Upper lobe of left lung (tissue), 6 donors: ENCODE data around the gene WFIKKN1. TPM values are rescaled to one million over a fixed set of nuclear protein-coding genes. Genes with fewer than 3 reads are reported as not detected.

Experiments
- ATAC-seq, 2 donors: fragments of 200-7000 bp; cut with Tn5 transposase; one replicate each; pipeline ENCODE4 v1.9.1; 2022; ENCODE audit warnings: mild to moderate bottlenecking in 2 of 2, moderate library complexity in 2 of 2; ENCODE audit not compliant: low FRiP score in 2 of 2
- DNase-seq, 2 donors: peaks; one replicate each; pipeline ENCODE4 v3.0.0-alpha.2; 2019 to 2020
- H3K27ac ChIP-seq, 4 donors: fragments of 200-600 bp; sonication (generic); one replicate each; pipeline ENCODE4 v1.5.1; 2016 to 2019
- H3K27me3 ChIP-seq, 4 donors: fragments of 200-600 bp; sonication (generic); one replicate each; pipeline ENCODE4 v1.5.1; 2017 to 2019
- H3K36me3 ChIP-seq, 4 donors: fragments of 200-600 bp; sonication (generic); one replicate each; pipeline ENCODE4 v1.5.1; 2016 to 2019
- H3K4me1 ChIP-seq, 4 donors: fragments of 200-600 bp; sonication (generic); one replicate each; pipeline ENCODE4 v1.5.1; 2018 to 2019
- H3K4me3 ChIP-seq, 4 donors: fragments of 200-600 bp; sonication (generic); one replicate each; pipeline ENCODE4 v1.5.1; 2017 to 2019; ENCODE audit warnings: mild to moderate bottlenecking in 2 of 4, moderate library complexity in 1 of 4
- H3K9me3 ChIP-seq, 4 donors: fragments of 200-600 bp; sonication (generic); one replicate each; pipeline ENCODE4 v1.5.1; 2018 to 2019
- EP300 ChIP-seq, 4 donors: sonication (generic); formaldehyde crosslinking; IDR thresholded peaks; one replicate each; pipeline ENCODE4 v1.5.1; 2017; ENCODE audit warnings: antibody characterized with exemption in 4 of 4, control low read depth in 2 of 4
- POLR2A ChIP-seq, 4 donors: fragments of 450-650 bp; IDR thresholded peaks; one replicate each; pipeline ENCODE4 v1.5.1; 2016 to 2017; ENCODE audit warnings: antibody characterized with exemption in 4 of 4, mild to moderate bottlenecking in 2 of 4
- POLR2AphosphoS5 ChIP-seq, 2 donors: sonication (generic); formaldehyde crosslinking; IDR thresholded peaks; one replicate each; pipeline ENCODE4 v1.5.1; 2017; ENCODE audit warnings: antibody characterized with exemption in 2 of 2
- WGBS, 2 donors: methylation state at CpG; one replicate each; pipeline ENCODE4 v1.1.5; 2017 to 2018; 5-methylcytosine and 5-hydroxymethylcytosine counted together
- total RNA-seq, 6 donors: library from RNA; depleted of rRNA in 4 of 6; stranded (reverse); fragments of >200 nt in 4 of 6; gene quantifications; one replicate each; pipeline versions ENCODE4 v1.1.0 to v1.2.1, GENCODE V29; 2016 to 2021
- TF ChIP-seq, protein P1 (sequence below), 6 experiments: fragments of 450-650 bp in 4 of 6; fragments of 200-600 bp in 2 of 6; sonication (generic) in 2 of 6; IDR thresholded peaks; one replicate each; pipeline ENCODE4 v1.5.1; 2016 to 2019; ENCODE audit warnings: antibody characterized with exemption in 6 of 6
- donor health status: DM: no; HTN: no; CAD: no; lungs with moderate emphysema.
- donor health status: DM: no; HTN: yes; CAD: no; lungs with severe emphysema.

WFIKKN1 gene
- total RNA-seq, 6 donors from 2014 or later, result 1.7 to 16.8 (median 5.8) TPM

DNA sequence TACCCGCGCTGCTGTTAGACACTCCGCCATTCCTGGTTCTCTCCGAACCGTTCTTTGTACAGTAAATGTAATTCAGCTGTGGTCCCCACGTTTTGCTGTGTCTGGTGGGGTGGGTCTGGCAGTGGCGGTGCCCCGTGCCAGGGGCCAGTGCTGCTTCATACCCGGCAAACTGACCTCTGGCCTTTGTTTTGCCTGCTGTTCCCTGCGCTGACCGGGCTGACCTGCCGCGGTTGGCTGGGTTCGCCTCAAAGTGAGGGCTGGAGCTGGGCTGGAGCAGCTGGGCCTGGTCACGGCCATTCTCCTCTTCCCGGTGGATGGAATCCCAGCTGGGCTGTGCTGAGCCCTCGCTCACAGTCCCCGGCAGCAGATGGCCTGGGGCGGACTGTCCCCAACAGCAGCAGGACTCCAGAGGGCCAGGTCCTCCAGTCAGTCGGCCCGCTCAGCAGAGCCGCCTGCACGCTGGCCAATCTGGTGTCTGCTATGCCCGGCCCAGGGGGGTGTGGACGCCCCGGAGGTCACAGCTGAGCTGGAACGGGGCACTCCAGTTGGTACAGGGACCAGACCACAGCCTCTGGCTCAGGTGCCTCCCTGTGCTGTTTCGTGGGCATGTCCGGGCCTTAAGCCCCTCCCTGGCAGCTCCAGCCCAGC is 1.5 kb upstream of the WFIKKN1 start:
- H3K27me3 ChIP-seq, result no peaks in the 10 kb centered on the region
- WGBS, 2 donors, result 71 to 81% methylated on average over 22 to 23 of the region's 29 CpGs
- peaks cover 9 to 59% (median 52%) of the 10 kb centered on the region in 4 donors for H3K36me3 ChIP-seq
- H3K27ac ChIP-seq, result peak overlapping the region; percentile 60 to 80 (median 64)
- no peak overlapping the region for H3K4me3 ChIP-seq
- peak in 1 of 2 donors; percentile 82 for DNase-seq
- no peak for ATAC-seq
- TF ChIP-seq EP300 (IDR thresholded peaks at IDR 0.05) (no peak), POLR2A (IDR thresholded peaks at IDR 0.05) (no peak), POLR2AphosphoS5 (IDR thresholded peaks at IDR 0.05) (no peak)
- TF ChIP-seq, protein P1, sequence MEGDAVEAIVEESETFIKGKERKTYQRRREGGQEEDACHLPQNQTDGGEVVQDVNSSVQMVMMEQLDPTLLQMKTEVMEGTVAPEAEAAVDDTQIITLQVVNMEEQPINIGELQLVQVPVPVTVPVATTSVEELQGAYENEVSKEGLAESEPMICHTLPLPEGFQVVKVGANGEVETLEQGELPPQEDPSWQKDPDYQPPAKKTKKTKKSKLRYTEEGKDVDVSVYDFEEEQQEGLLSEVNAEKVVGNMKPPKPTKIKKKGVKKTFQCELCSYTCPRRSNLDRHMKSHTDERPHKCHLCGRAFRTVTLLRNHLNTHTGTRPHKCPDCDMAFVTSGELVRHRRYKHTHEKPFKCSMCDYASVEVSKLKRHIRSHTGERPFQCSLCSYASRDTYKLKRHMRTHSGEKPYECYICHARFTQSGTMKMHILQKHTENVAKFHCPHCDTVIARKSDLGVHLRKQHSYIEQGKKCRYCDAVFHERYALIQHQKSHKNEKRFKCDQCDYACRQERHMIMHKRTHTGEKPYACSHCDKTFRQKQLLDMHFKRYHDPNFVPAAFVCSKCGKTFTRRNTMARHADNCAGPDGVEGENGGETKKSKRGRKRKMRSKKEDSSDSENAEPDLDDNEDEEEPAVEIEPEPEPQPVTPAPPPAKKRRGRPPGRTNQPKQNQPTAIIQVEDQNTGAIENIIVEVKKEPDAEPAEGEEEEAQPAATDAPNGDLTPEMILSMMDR (IDR thresholded peaks at IDR 0.05), result no peak
- H3K4me1 ChIP-seq, result peaks cover 13 to 53% (median 44%) of the 10 kb centered on the region in 4 donors
- H3K9me3 ChIP-seq, result no peaks in the 10 kb centered on the region

DNA sequence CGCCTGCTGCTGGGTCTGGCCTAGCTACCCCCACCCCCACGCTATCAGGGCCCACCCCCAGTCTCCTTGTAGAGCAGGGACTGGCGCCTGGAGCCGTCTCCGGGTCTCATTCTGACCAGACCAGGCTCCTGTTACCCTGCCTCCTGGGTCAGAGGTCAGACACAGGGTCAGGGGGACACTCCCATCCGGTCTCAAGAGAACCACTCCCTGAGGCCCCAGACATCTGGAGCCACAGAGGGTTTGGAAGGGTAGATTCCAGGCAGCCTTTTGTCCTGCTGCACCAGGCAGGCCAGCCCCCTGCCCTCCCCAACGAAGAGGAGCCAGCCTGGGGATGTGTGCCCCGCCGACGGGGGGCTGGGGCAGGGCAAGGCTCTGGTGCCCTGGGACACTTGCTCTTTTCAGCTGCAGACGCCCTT is 944 bp upstream of the WFIKKN1 start:
- peak overlapping the region; percentile 60 to 80 (median 64) for H3K27ac ChIP-seq
- H3K9me3 ChIP-seq, result no peaks in the 10 kb centered on the region
- no peaks in the 10 kb centered on the region for H3K27me3 ChIP-seq
- 20 to 48% methylated on average over 1 to 9 of the region's 11 CpGs for WGBS, 2 donors
- H3K4me1 ChIP-seq, result peaks cover 15 to 55% (median 47%) of the 10 kb centered on the region in 4 donors
- DNase-seq (no peak), ATAC-seq (no peak)
- no peak for TF ChIP-seq EP300 (IDR thresholded peaks at IDR 0.05)
- no peak for TF ChIP-seq POLR2AphosphoS5 (IDR thresholded peaks at IDR 0.05)
- TF ChIP-seq, protein P1 (IDR thresholded peaks at IDR 0.05), result no peak
- no peak for TF ChIP-seq POLR2A (IDR thresholded peaks at IDR 0.05)
- H3K4me3 ChIP-seq, result peak overlapping the region in 1 of 4 donors; percentile 10
- peaks cover 9 to 59% (median 50%) of the 10 kb centered on the region in 4 donors for H3K36me3 ChIP-seq

GRCh38 chr16:630249-630814 is 453 bp upstream of the WFIKKN1 start:
- Histone ChIP-seq H3K36me3 (peaks cover 9 to 55% (median 47%) of the 10 kb centered on the region in 4 donors), H3K4me1 (peaks cover 20 to 60% (median 52%) of the 10 kb centered on the region in 4 donors), H3K27ac (peak overlapping the region; percentile 57 to 80 (median 64)), H3K4me3 (peak overlapping the region in 1 of 4 donors; percentile 10), H3K27me3 (no peaks in the 10 kb centered on the region), H3K9me3 (no peaks in the 10 kb centered on the region)
- ATAC-seq, result peak in 1 of 2 donors; percentile 3
- TF ChIP-seq POLR2A (IDR thresholded peaks at IDR 0.05) (no peak), POLR2AphosphoS5 (IDR thresholded peaks at IDR 0.05) (no peak), EP300 (IDR thresholded peaks at IDR 0.05) (no peak)
- TF ChIP-seq, protein P1 (IDR thresholded peaks at IDR 0.05), result no peak
- DNase-seq, result peak in 1 of 2 donors; percentile 85
- WGBS, 2 donors, result 41 to 100% methylated on average over 1 to 25 of the region's 29 CpGs

DNA sequence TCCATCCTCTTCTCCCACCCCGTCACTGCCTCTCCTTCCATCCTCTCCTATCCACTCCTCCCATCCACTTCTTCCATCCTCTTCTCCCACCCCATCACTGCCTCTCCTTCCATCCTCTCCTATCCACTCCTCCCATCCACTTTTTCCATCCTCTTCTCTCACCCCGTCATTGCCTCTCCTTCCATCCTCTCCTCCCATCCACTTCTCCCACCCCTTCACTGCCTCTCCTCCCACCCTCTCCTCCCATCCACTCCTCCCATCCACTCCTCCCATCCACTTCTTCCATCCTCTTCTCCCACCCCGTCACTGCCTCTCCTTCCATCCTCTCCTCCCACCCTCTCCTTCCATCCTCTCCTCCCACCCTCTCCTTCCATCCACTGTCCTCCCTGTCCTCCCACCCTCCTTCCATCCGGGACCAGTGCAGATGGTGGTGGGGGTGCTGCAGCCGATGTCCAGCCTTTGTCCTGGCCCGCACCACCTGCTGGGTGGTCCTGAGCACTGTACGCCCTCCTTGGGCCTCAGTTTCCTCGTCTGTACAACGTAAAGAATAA is 1.1 kb downstream of the WFIKKN1 start:
- Histone ChIP-seq H3K27me3 (no peaks in the 10 kb centered on the region), H3K4me1 (peaks cover 23 to 64% (median 54%) of the 10 kb centered on the region in 4 donors), H3K4me3 (no peak overlapping the region), H3K9me3 (no peaks in the 10 kb centered on the region), H3K27ac (no peak overlapping the region), H3K36me3 (peaks cover 5 to 39% (median 33%) of the 10 kb centered on the region in 4 donors)
- no peak for TF ChIP-seq EP300 (IDR thresholded peaks at IDR 0.05)
- no peak for TF ChIP-seq POLR2AphosphoS5 (IDR thresholded peaks at IDR 0.05)
- WGBS, 2 donors, result 66 to 76% methylated on average over 7 to 9 of the region's 9 CpGs
- ATAC-seq, result no peak
- DNase-seq, result no peak
